Glutamatergic neuron (in vitro differentiated cells): ENCODE data around the gene NUP210. TPM values are rescaled to one million over a fixed set of nuclear protein-coding genes. Genes with fewer than 3 reads are reported as not detected.

Experiments
- DNase-seq: peaks from one replicate; pipeline ENCODE4 v3.0.0; 2022
- H3K27ac Mint-ChIP-seq: one replicate; pipeline ENCODE4 v1.8.0; 2020; ENCODE audit warnings: mild to moderate bottlenecking, mixed read lengths, inconsistent platforms; ENCODE audit not compliant: unreplicated experiment
- H3K27me3 Mint-ChIP-seq: one replicate; pipeline ENCODE4 v1.8.0; 2020; ENCODE audit warnings: mild to moderate bottlenecking, moderate library complexity, mixed read lengths, inconsistent platforms; ENCODE audit not compliant: unreplicated experiment
- H3K36me3 Mint-ChIP-seq: one replicate; pipeline ENCODE4 v1.8.0; 2020; ENCODE audit warnings: mild to moderate bottlenecking, mixed read lengths, inconsistent platforms; ENCODE audit not compliant: unreplicated experiment
- H3K4me1 Mint-ChIP-seq: one replicate; pipeline ENCODE4 v1.8.0; 2020; ENCODE audit warnings: mild to moderate bottlenecking, low read depth, mixed read lengths, inconsistent platforms; ENCODE audit not compliant: unreplicated experiment
- H3K4me3 Mint-ChIP-seq: one replicate; pipeline ENCODE4 v1.8.0; 2020; ENCODE audit warnings: mild to moderate bottlenecking, mixed read lengths, inconsistent platforms; ENCODE audit not compliant: unreplicated experiment
- H3K9me3 Mint-ChIP-seq: one replicate; pipeline ENCODE4 v1.8.0; 2020; ENCODE audit warnings: mild to moderate bottlenecking, moderate library complexity, mixed read lengths, inconsistent platforms; ENCODE audit not compliant: unreplicated experiment
- total RNA-seq: library from RNA; stranded (reverse); fragmentation: NEBNext Ultra II Directional; extraction: Animal tissue kit (Norgen Biotek cat#: 25700); gene quantifications from one replicate; pipeline ENCODE4 v1.2.1, GENCODE V29; 2021; ENCODE audit not compliant: unreplicated experiment
- TF ChIP-seq, protein P1 (sequence below): fragments of 200-600 bp; sonication (generic); IDR thresholded peaks from one replicate; pipeline ENCODE4 v1.5.0; 2021; ENCODE audit not compliant: partially characterized antibody, unreplicated experiment

NUP210 gene
- total RNA-seq, 1 donor from 2014 or later, result 2.4 TPM

DNA sequence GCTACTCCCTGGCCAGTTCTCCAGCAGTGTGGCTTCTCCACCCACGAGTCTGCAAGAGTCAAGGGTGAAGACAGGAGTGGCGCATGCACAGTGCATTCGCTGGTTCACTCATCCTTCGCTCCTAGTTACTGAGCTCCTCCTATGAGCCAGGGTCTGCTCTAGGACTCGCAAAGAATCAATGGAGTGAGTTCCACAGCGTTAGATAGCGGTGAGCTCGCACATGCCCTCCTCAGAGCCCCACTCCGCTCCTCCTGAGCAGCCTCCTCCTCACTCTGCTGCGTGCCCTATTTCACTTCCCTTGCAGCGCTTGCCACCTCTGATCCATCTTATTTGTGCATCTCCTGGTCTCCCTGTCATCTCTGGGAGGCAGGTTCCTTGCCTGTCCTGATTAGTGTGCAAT is 63.0 kb downstream of the NUP210 start:
- peaks cover 2% of the 10 kb centered on the region for H3K27me3 Mint-ChIP-seq
- no peak overlapping the region for H3K4me3 Mint-ChIP-seq
- TF ChIP-seq, protein P1, sequence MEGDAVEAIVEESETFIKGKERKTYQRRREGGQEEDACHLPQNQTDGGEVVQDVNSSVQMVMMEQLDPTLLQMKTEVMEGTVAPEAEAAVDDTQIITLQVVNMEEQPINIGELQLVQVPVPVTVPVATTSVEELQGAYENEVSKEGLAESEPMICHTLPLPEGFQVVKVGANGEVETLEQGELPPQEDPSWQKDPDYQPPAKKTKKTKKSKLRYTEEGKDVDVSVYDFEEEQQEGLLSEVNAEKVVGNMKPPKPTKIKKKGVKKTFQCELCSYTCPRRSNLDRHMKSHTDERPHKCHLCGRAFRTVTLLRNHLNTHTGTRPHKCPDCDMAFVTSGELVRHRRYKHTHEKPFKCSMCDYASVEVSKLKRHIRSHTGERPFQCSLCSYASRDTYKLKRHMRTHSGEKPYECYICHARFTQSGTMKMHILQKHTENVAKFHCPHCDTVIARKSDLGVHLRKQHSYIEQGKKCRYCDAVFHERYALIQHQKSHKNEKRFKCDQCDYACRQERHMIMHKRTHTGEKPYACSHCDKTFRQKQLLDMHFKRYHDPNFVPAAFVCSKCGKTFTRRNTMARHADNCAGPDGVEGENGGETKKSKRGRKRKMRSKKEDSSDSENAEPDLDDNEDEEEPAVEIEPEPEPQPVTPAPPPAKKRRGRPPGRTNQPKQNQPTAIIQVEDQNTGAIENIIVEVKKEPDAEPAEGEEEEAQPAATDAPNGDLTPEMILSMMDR, result no peak
- no peaks in the 10 kb centered on the region for H3K9me3 Mint-ChIP-seq
- no peaks in the 10 kb centered on the region for H3K4me1 Mint-ChIP-seq
- no peak for DNase-seq
- H3K27ac Mint-ChIP-seq, result no peak overlapping the region
- no peaks in the 10 kb centered on the region for H3K36me3 Mint-ChIP-seq

DNA sequence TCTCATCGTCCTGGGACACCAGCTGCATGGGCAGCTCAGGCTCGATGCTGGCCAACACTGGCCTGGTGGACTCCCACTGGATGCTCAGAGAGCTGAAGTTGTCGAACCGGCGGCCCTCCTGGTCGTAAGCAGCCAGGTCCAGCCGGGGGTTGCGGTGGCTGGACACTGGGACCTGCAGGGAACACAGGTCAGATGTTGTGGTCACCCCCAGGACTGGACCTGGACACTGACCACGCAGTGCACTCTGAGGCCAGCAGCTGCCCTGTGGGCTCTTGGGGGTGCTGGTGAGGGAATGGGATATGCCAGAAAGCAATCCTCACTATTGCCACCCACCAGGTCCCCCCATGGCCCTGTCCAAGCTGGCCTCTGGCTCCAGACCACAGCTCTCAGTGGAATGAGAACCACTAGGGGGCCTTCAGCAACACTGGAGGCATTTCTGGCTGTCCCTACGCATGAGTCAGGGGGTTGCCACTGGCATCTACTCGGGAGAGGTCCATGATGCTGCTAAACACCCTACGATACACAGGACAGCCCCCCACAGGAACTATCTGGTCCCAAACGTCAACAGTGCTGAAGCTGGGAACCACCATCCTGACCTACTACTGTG is 66.1 kb downstream of the NUP210 start:
- Mint-ChIP-seq H3K27ac (no peak overlapping the region), H3K27me3 (peaks cover 4% of the 10 kb centered on the region), H3K36me3 (peaks cover 9% of the 10 kb centered on the region), H3K4me3 (no peak overlapping the region), H3K9me3 (peaks cover 1% of the 10 kb centered on the region), H3K4me1 (no peaks in the 10 kb centered on the region)
- TF ChIP-seq, protein P1, result no peak
- DNase-seq, result no peak

DNA sequence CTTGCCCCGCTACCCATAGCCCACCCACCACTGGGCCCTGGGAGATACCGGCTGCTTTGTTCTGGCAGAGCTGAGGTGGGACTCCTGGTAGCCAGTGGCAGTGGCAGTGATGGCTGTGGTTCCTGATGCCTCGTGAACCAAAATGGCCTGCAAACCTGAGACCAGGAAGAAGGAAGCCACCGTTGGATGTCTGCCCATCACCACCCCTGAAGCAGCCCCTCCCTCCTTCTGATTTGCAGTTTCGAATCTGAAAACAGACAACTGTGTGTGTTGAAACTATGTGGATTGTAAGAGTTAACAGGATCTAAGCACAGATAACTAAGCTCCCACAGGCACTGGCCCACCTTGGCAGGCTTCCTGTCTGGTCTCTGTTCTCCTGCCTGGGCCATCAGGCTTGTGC is 66.6 kb downstream of the NUP210 start:
- Mint-ChIP-seq H3K27ac (no peak overlapping the region), H3K9me3 (peaks cover 1% of the 10 kb centered on the region), H3K4me1 (peaks cover 1% of the 10 kb centered on the region), H3K36me3 (peaks cover 9% of the 10 kb centered on the region), H3K4me3 (no peak overlapping the region), H3K27me3 (peaks cover 4% of the 10 kb centered on the region)
- TF ChIP-seq, protein P1, result no peak
- DNase-seq, result no peak

DNA sequence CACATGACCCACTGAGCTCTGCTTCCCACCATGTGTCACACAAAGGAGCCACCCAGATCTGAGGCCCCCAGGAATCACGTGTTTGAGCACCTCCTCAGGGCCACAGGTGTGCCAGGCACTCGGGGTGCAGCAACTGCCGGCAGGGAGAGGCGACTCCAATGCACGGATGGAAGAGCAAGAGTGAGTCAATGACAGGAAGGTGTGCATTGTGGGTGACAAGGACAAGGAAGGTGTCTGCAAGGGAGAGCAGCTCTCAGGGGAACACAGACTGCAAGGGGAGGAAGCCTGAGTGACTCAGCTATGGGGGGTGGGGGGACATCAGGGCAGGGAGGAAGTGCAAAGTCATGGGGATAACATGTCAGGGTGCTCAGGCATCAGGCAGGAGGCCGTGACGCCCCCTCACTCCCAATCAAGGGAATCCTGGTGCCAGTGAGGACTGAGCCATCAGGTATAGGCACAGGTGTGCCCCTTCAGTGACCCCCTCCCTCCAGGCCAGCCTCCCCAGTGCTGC is 67.4 kb downstream of the NUP210 start:
- TF ChIP-seq, protein P1, result no peak
- H3K9me3 Mint-ChIP-seq, result peaks cover 1% of the 10 kb centered on the region
- H3K4me1 Mint-ChIP-seq, result peaks cover 1% of the 10 kb centered on the region
- no peak overlapping the region for H3K4me3 Mint-ChIP-seq
- no peak for DNase-seq
- H3K27me3 Mint-ChIP-seq, result peaks cover 4% of the 10 kb centered on the region
- H3K27ac Mint-ChIP-seq, result no peak overlapping the region
- peaks cover 9% of the 10 kb centered on the region for H3K36me3 Mint-ChIP-seq

DNA sequence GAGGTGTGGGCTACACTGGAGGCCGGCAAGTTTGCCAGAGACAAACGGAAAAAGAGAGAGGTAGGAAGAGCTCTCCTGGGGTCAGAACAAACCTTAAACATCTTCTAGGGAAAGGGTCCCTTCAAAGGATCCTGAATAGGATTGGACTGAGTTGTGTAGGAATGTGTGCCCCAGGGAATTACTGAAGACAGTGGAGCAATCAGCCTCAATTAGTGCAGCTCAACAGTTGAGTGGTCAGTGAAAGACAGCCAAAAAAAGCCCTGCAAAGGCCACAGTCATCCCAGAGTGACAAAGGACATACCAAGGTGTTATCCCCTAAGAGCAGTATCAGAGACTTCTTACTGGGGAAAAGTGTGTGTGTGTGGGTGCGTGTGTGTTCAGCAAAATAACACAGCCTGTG is 70.3 kb downstream of the NUP210 start:
- Mint-ChIP-seq H3K4me1 (peaks cover 11% of the 10 kb centered on the region), H3K9me3 (peaks cover 4% of the 10 kb centered on the region), H3K27me3 (peaks cover 2% of the 10 kb centered on the region), H3K27ac (no peak overlapping the region), H3K4me3 (no peak overlapping the region), H3K36me3 (peaks cover 10% of the 10 kb centered on the region)
- DNase-seq, result no peak
- TF ChIP-seq, protein P1, result no peak
